Activated CD8-positive, alpha-beta memory T cell treated with anti-CD3 and anti-CD28 coated beads, Interleukin-2, amount 10 ng/mL, durations not matched to agents 7 days and 5 days (primary cell): ENCODE measurements around the gene DGKI. TPM values are rescaled to one million over a fixed set of nuclear protein-coding genes. Genes with fewer than 3 reads are reported as not detected.

ENCODE experiments used
- ATAC-seq: fragments of 150-1000 bp; cut with Tn5 transposase; one replicate; pipeline ENCODE4 v1.10.0; 2021; ENCODE audit warnings: moderate library complexity
- CTCF ChIA-PET: fragments of 350-600 bp; sonication (Branson Sonifier 250); formaldehyde crosslinking; loops from one replicate; lab custom pipeline; 2021; ENCODE audit warnings: antibody characterized with exemption; lab: Charles Lee
- DNase-seq: peaks from one replicate; pipeline ENCODE4 v3.0.0-alpha.2; 2020
- H3K27ac Mint-ChIP-seq: one replicate; pipeline ENCODE4 v1.8.0; 2021; ENCODE audit warnings: mild to moderate bottlenecking, mixed read lengths
- H3K27me3 Mint-ChIP-seq: one replicate; pipeline ENCODE4 v1.8.0; 2021; ENCODE audit warnings: mixed read lengths
- H3K36me3 Mint-ChIP-seq: one replicate; pipeline ENCODE4 v1.8.0; 2021; ENCODE audit warnings: mild to moderate bottlenecking, mixed read lengths
- H3K4me1 Mint-ChIP-seq: one replicate; pipeline ENCODE4 v1.8.0; 2021; ENCODE audit warnings: mixed read lengths
- H3K4me3 Mint-ChIP-seq: one replicate; pipeline ENCODE4 v1.8.0; 2021; ENCODE audit warnings: mild to moderate bottlenecking, moderate library complexity, mixed read lengths
- H3K9me3 Mint-ChIP-seq: one replicate; pipeline ENCODE4 v1.8.0; 2022; ENCODE audit warnings: low read depth, mixed read lengths
- total RNA-seq, 2 experiments: library from RNA; stranded (reverse); gene quantifications; one replicate each; pipeline ENCODE4 v1.2.3, GENCODE V29; 2021

The DGKI gene
- total RNA-seq, 2 experiments from 2014 or later, result 2.2 TPM; not detected in 1

- Mint-ChIP-seq H3K27ac (no peak overlapping the region), H3K9me3 (no peaks in the 10 kb centered on the region), H3K36me3 (no peaks in the 10 kb centered on the region), H3K4me3 (no peak overlapping the region), H3K4me1 (no peaks in the 10 kb centered on the region), H3K27me3 (no peaks in the 10 kb centered on the region)
- CTCF ChIA-PET, result no interaction called here
- DNase-seq, result no peak
- ATAC-seq, result no peak
These were observed 157.0 kb downstream of the DGKI start for GRCh38 chr7:137689761-137690160.

DNA sequence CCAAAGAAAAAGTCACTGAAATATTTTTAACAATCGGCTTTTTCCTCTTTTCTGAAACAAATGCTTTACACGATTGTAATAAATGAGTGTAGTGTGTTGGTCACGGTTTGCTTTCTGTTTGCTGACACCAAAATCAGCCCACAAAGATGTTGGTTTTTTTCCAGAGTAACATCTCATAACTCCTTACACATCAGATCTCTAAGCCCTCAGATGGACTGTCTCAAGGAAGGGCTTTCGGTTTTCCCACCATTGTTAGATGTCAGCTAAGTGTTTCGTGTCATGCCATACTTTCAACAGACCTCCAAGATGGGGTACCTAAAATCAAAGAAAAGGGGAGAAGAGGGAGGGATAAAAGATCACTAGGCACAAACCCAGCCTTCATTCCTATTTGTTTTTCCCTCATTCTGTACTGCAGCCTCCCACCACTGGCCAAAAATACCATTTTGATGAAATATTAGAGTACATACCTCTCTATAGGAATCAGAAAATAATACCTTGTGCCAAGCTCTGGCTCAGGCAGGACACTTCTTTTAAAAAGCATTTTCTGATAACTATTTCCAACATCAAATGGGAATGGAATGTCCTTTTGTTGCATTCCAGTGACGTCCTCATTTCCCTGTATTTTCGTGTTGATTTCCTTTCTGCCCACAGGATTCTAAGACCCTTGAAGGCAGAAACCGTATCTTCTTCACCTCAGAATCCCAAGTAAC lies 159.1 kb downstream of the DGKI start:
- Mint-ChIP-seq H3K9me3 (no peaks in the 10 kb centered on the region), H3K4me3 (no peak overlapping the region), H3K27me3 (no peaks in the 10 kb centered on the region), H3K27ac (no peak overlapping the region), H3K4me1 (no peaks in the 10 kb centered on the region), H3K36me3 (no peaks in the 10 kb centered on the region)
- CTCF ChIA-PET, result no interaction called here
- DNase-seq, result no peak
- no peak for ATAC-seq

- no peak for ATAC-seq
- H3K9me3 Mint-ChIP-seq, result no peaks in the 10 kb centered on the region
- no peaks in the 10 kb centered on the region for H3K4me1 Mint-ChIP-seq
- CTCF ChIA-PET, result no interaction called here
- H3K27me3 Mint-ChIP-seq, result no peaks in the 10 kb centered on the region
- no peaks in the 10 kb centered on the region for H3K36me3 Mint-ChIP-seq
- H3K4me3 Mint-ChIP-seq, result no peak overlapping the region
- no peak overlapping the region for H3K27ac Mint-ChIP-seq
- DNase-seq, result no peak
These were observed 161.2 kb downstream of the DGKI start for GRCh38 chr7:137685433-137686164.

- Mint-ChIP-seq H3K36me3 (no peaks in the 10 kb centered on the region), H3K27ac (no peak overlapping the region), H3K4me1 (no peaks in the 10 kb centered on the region), H3K4me3 (no peak overlapping the region), H3K27me3 (no peaks in the 10 kb centered on the region), H3K9me3 (no peaks in the 10 kb centered on the region)
- CTCF ChIA-PET, result no interaction called here
- DNase-seq, result no peak
- ATAC-seq, result no peak
These were observed 162.0 kb downstream of the DGKI start for GRCh38 chr7:137684776-137685175.

GRCh38 chr7:137684316-137684715 lies 162.5 kb downstream of the DGKI start:
- Mint-ChIP-seq H3K4me3 (no peak overlapping the region), H3K36me3 (no peaks in the 10 kb centered on the region), H3K4me1 (no peaks in the 10 kb centered on the region), H3K27me3 (no peaks in the 10 kb centered on the region), H3K27ac (no peak overlapping the region), H3K9me3 (no peaks in the 10 kb centered on the region)
- CTCF ChIA-PET, result no interaction called here
- DNase-seq (no peak), ATAC-seq (no peak)

DNA sequence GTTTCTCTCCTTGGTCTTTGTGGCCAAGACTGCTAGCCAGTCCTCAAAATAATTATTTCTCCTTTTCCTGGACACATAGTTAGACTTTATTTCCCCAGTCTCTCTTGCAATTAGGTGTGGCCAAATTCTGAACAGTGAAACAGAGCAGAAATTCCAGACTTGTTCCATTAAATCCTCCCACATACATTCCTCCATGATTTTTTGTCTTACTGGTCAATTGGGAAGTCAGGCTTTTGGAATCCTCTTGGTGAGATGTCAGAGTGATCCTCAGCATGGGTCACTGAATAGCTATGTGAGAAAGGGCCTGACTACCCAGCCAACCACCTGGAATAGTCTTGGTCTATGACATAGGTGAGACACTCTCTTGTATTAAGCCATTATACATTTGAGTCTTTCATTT lies 164.2 kb downstream of the DGKI start:
- Mint-ChIP-seq H3K27ac (no peak overlapping the region), H3K27me3 (no peaks in the 10 kb centered on the region), H3K4me1 (no peaks in the 10 kb centered on the region), H3K4me3 (no peak overlapping the region), H3K36me3 (no peaks in the 10 kb centered on the region), H3K9me3 (no peaks in the 10 kb centered on the region)
- CTCF ChIA-PET, result no interaction called here
- ATAC-seq (no peak), DNase-seq (no peak)

- Mint-ChIP-seq H3K27ac (no peak overlapping the region), H3K4me3 (no peak overlapping the region), H3K27me3 (no peaks in the 10 kb centered on the region), H3K9me3 (no peaks in the 10 kb centered on the region), H3K36me3 (no peaks in the 10 kb centered on the region), H3K4me1 (no peaks in the 10 kb centered on the region)
- CTCF ChIA-PET, result no interaction called here
- ATAC-seq (no peak), DNase-seq (no peak)
These were observed 164.9 kb downstream of the DGKI start for GRCh38 chr7:137681657-137682562.

DNA sequence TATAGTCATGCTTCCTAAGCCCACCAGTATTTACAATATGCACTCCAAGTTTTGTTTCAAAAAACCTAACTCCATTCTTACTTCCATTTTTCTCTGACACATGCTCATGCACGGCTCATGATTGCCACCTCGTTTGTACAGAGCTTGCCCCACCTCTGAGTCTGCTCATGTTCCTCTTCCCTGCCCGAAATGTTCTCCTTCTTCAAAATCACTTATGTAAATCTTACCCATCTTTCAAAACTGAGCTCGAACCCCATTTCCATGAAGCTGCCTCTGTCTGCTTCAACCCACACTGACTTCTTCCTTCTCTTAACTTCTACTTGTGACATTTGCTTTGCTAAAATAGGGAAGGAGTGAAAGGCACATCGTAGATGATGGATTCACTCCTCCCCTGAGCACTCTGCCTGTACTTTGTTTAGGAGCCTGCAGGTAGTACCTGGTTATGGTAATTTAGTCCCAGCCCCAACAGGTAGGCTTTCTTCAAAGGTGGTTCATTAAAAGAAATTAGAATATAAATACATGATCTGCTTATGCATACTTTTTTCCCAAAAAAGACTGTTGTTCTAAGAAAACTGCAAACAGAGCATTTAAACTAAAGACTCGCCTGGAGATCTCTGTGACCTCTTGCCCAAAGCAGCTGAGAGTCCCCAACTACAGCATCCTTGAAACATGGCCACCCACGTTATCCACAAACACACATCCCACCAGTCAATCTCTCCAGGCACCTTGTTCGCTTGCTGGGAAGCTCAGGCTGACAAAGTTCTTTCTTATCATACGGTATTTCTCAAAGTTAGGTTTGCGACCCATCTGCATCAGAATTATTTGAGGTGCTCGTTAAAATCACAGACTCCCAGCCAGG lies 172.0 kb downstream of the DGKI start:
- Mint-ChIP-seq H3K36me3 (no peaks in the 10 kb centered on the region), H3K4me3 (no peak overlapping the region), H3K4me1 (no peaks in the 10 kb centered on the region), H3K9me3 (no peaks in the 10 kb centered on the region), H3K27ac (no peak overlapping the region), H3K27me3 (peaks cover 12% of the 10 kb centered on the region)
- ATAC-seq (no peak), DNase-seq (no peak)
- CTCF ChIA-PET, result no interaction called here

DNA sequence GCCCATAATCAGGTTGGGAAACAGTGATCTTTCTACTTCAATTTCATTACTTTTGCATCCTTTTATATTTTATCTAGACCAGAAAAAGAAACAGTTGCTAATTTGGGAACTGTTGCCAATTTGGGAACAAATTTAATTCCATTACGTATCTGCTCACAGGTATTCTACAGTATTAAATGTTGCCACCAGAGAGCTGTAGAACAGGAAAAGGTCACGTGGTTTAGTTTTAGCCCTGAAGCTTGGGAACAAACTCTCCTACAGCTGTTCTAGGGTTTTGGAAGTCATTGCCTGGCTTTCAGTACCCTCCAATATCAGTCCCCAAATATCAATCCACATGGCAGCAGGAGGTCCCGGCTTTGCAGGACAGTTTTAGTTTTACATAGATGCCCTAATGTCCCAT lies 172.7 kb downstream of the DGKI start:
- H3K9me3 Mint-ChIP-seq, result no peaks in the 10 kb centered on the region
- DNase-seq (no peak), ATAC-seq (no peak)
- no peaks in the 10 kb centered on the region for H3K4me1 Mint-ChIP-seq
- no peak overlapping the region for H3K27ac Mint-ChIP-seq
- H3K4me3 Mint-ChIP-seq, result no peak overlapping the region
- no peaks in the 10 kb centered on the region for H3K36me3 Mint-ChIP-seq
- H3K27me3 Mint-ChIP-seq, result peaks cover 12% of the 10 kb centered on the region
- CTCF ChIA-PET, result no interaction called here

DNA sequence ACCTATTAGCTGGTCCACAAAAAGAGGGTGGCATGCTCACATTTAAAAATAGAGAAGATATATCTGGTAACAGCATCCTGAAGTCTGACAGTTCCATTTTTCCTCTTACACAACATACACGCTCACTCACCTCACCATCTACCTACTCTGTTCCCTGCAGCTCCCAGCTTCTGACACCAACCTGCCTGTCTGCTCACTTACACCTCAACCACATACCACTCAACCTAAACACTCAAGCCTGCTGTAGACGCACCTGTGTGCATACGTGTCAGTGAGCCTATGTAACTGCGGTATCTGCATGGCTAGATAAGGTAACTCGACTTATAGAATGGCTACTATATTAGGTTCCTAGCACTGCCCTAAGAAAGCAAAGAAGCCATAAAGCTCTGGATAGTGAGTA lies 174.9 kb downstream of the DGKI start:
- CTCF ChIA-PET, result no interaction called here
- H3K27me3 Mint-ChIP-seq, result peaks cover 14% of the 10 kb centered on the region
- DNase-seq (no peak), ATAC-seq (no peak)
- no peaks in the 10 kb centered on the region for H3K9me3 Mint-ChIP-seq
- H3K27ac Mint-ChIP-seq, result no peak overlapping the region
- no peaks in the 10 kb centered on the region for H3K36me3 Mint-ChIP-seq
- no peak overlapping the region for H3K4me3 Mint-ChIP-seq
- no peaks in the 10 kb centered on the region for H3K4me1 Mint-ChIP-seq

DNA sequence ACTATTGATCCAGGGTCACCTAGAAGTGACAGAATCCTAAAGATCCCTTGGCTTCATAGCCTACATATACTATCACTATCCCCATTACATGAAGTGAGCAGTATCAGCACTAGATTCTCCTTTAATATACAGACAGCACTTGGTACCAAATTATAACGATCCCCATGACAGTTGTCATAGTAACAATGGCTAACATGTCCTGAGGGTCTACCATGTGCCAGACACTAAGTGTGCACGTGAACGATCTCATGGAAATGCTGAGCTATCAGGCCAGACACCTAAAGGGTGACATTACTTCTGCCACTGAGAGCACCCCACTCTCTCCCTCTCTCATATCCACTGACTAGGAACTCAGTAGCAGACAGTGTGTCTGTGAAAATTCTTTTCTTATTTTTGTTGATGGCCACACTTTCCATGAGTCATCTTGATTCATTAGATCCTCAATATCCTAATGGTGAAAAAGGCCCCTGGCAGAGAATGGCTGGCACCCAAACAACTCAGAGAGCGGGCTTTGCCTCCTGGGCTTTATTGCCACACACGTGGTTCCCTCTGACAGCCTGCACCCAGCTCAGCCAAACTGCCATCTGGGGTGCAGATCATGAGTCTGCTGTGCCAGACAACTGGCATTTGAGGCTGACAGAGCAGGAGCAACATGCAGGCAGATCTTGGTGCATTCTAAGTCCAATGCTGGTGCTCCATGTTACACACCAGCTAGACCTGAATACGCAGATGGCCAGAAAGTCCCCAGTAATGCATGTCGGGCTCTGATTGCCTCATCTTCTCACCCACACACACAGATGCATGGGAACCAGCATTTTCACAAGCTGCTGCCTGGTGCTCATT lies 176.3 kb downstream of the DGKI start:
- CTCF ChIA-PET, result interaction anchor here (0.9 kb wide), 1 partner anchor 15 kb away, joined by 3 read pairs; no protein-coding TSS in a partner anchor
- Mint-ChIP-seq H3K4me1 (no peaks in the 10 kb centered on the region), H3K27me3 (peaks cover 12% of the 10 kb centered on the region), H3K27ac (no peak overlapping the region), H3K4me3 (no peak overlapping the region), H3K9me3 (no peaks in the 10 kb centered on the region), H3K36me3 (no peaks in the 10 kb centered on the region)
- DNase-seq, result no peak
- ATAC-seq, result no peak

- DNase-seq (no peak), ATAC-seq (no peak)
- Mint-ChIP-seq H3K4me3 (no peak overlapping the region), H3K36me3 (no peaks in the 10 kb centered on the region), H3K27ac (no peak overlapping the region), H3K27me3 (peaks cover 15% of the 10 kb centered on the region), H3K4me1 (no peaks in the 10 kb centered on the region), H3K9me3 (no peaks in the 10 kb centered on the region)
- CTCF ChIA-PET, result interaction anchor here (0.9 kb wide), 1 partner anchor 14 kb away, joined by 3 read pairs; no protein-coding TSS in a partner anchor
These were observed 177.1 kb downstream of the DGKI start for GRCh38 chr7:137669706-137670105.
